Thymus (tissue), 11 donors: Measurements from ENCODE around the gene MYH15. TPM values are rescaled to one million over a fixed set of nuclear protein-coding genes. Genes with fewer than 3 reads are reported as not detected.

Experiments
- DNase-seq, 9 donors: peaks; one replicate each; pipeline ENCODE4 v3.0.0-alpha.2; 2013; ENCODE audit warnings: low spot score in 9 of 9, low read depth in 6 of 9, missing footprints in 1 of 9
- H3K27ac ChIP-seq, 2 donors: one replicate each; pipeline ENCODE4 v1.5.1; 2013; ENCODE audit warnings: control low read depth in 1 of 2, low read depth in 1 of 2, low read length in 1 of 2, mild to moderate bottlenecking in 1 of 2, moderate library complexity in 1 of 2
- H3K27me3 ChIP-seq, 2 donors: one replicate each; pipeline ENCODE4 v1.5.1; 2013; ENCODE audit warnings: low read length in 1 of 2; ENCODE audit not compliant: control insufficient read depth in 2 of 2, insufficient read depth in 1 of 2
- H3K36me3 ChIP-seq, 2 donors: one replicate each; pipeline ENCODE4 v1.5.1; 2013; ENCODE audit warnings: low read length in 1 of 2, mild to moderate bottlenecking in 1 of 2, moderate library complexity in 1 of 2; ENCODE audit not compliant: control insufficient read depth in 2 of 2, insufficient read depth in 2 of 2
- H3K4me1 ChIP-seq, 2 donors: one replicate each; pipeline ENCODE4 v1.5.1; 2013; ENCODE audit warnings: low read length in 2 of 2; ENCODE audit not compliant: control insufficient read depth in 2 of 2, insufficient read depth in 2 of 2
- H3K4me3 ChIP-seq, 2 donors: one replicate each; pipeline ENCODE4 v1.5.1; 2013; ENCODE audit warnings: low read length in 2 of 2, control low read depth in 1 of 2, mild to moderate bottlenecking in 1 of 2
- H3K9me3 ChIP-seq, 2 donors: one replicate each; pipeline ENCODE4 v1.5.1; 2013; ENCODE audit warnings: low read length in 1 of 2, mild to moderate bottlenecking in 1 of 2; ENCODE audit not compliant: control insufficient read depth in 2 of 2, insufficient read depth in 1 of 2
- WGBS: extraction: QIAGEN DNeasy Blood & Tissue Kit; methylation state at CpG from one replicate; pipeline ENCODE4 v1.1.7; 2013; 5-methylcytosine and 5-hydroxymethylcytosine counted together
- polyA plus RNA-seq: library from polyadenylated mRNA; stranded (reverse); fragments of 200-250 nt; gene quantifications from one replicate; pipeline ENCODE4 v1.2.3, GENCODE V29; 2013
- total RNA-seq: library from RNA; stranded (reverse); fragments of 120-200 nt; gene quantifications from one replicate; pipeline ENCODE4 v1.2.4, GENCODE V29; 2013
- donor health status: healthy.

The MYH15 gene
- total and polyA plus RNA-seq, 2 donors: 0.16 to 0.19 TPM

- Histone ChIP-seq H3K4me3 (no peak overlapping the region), H3K9me3 (no peaks in the 10 kb centered on the region), H3K27me3 (no peaks in the 10 kb centered on the region), H3K27ac (no peak overlapping the region), H3K4me1 (no peaks in the 10 kb centered on the region), H3K36me3 (no peaks in the 10 kb centered on the region)
- 96% methylated on average over 2 of the region's 2 CpGs for WGBS
- no peak for DNase-seq
Observed at GRCh38 chr3:108516881-108517280, 6.5 kb upstream of the MYH15 start.

GRCh38 chr3:108513961-108514360 is 3.6 kb upstream of the MYH15 start:
- H3K27me3 ChIP-seq: no peaks in the 10 kb centered on the region
- H3K27ac ChIP-seq: no peak overlapping the region
- DNase-seq: no peak
- no peak overlapping the region for H3K4me3 ChIP-seq
- no peaks in the 10 kb centered on the region for H3K36me3 ChIP-seq
- 94% methylated on average over 3 of the region's 3 CpGs for WGBS
- no peaks in the 10 kb centered on the region for H3K9me3 ChIP-seq
- peaks cover 0 to 5% of the 10 kb centered on the region in 2 donors for H3K4me1 ChIP-seq

- WGBS: 97% methylated on average over 2 of the region's 2 CpGs
- Histone ChIP-seq H3K9me3 (no peaks in the 10 kb centered on the region), H3K36me3 (no peaks in the 10 kb centered on the region), H3K27me3 (no peaks in the 10 kb centered on the region), H3K4me3 (no peak overlapping the region), H3K27ac (no peak overlapping the region), H3K4me1 (peaks cover 0 to 5% of the 10 kb centered on the region in 2 donors)
- no peak for DNase-seq
Observed at GRCh38 chr3:108512671-108513070, 2.3 kb upstream of the MYH15 start.

GRCh38 chr3:108511490-108511889 is 1.1 kb upstream of the MYH15 start:
- H3K4me1 ChIP-seq: peaks cover 0 to 5% of the 10 kb centered on the region in 2 donors
- no peaks in the 10 kb centered on the region for H3K36me3 ChIP-seq
- no peaks in the 10 kb centered on the region for H3K9me3 ChIP-seq
- no peak overlapping the region for H3K4me3 ChIP-seq
- H3K27me3 ChIP-seq: no peaks in the 10 kb centered on the region
- no peak for DNase-seq
- H3K27ac ChIP-seq: no peak overlapping the region

- no peaks in the 10 kb centered on the region for H3K9me3 ChIP-seq
- WGBS: 98% methylated on average over 4 of the region's 4 CpGs
- no peak overlapping the region for H3K27ac ChIP-seq
- peaks cover 0 to 5% of the 10 kb centered on the region in 2 donors for H3K4me1 ChIP-seq
- H3K27me3 ChIP-seq: no peaks in the 10 kb centered on the region
- no peak overlapping the region for H3K4me3 ChIP-seq
- DNase-seq: no peak
- H3K36me3 ChIP-seq: no peaks in the 10 kb centered on the region
Observed at GRCh38 chr3:108511055-108511454, 659 bp upstream of the MYH15 start.

- WGBS: 75% methylated on average over 2 of the region's 2 CpGs
- DNase-seq: no peak
- Histone ChIP-seq H3K4me3 (no peak overlapping the region), H3K4me1 (peaks cover 0 to 5% of the 10 kb centered on the region in 2 donors), H3K27ac (no peak overlapping the region), H3K27me3 (no peaks in the 10 kb centered on the region), H3K9me3 (no peaks in the 10 kb centered on the region), H3K36me3 (no peaks in the 10 kb centered on the region)
Observed at GRCh38 chr3:108509871-108510270, 525 bp downstream of the MYH15 start.

GRCh38 chr3:108509263-108509662 is 1.1 kb downstream of the MYH15 start:
- Histone ChIP-seq H3K4me1 (peaks cover 0 to 5% of the 10 kb centered on the region in 2 donors), H3K27me3 (no peaks in the 10 kb centered on the region), H3K9me3 (no peaks in the 10 kb centered on the region), H3K27ac (no peak overlapping the region), H3K4me3 (no peak overlapping the region), H3K36me3 (no peaks in the 10 kb centered on the region)
- 95% methylated on average over 3 of the region's 3 CpGs for WGBS
- no peak for DNase-seq

- no peak for DNase-seq
- Histone ChIP-seq H3K27me3 (no peaks in the 10 kb centered on the region), H3K4me3 (no peak overlapping the region), H3K36me3 (no peaks in the 10 kb centered on the region), H3K27ac (no peak overlapping the region), H3K9me3 (no peaks in the 10 kb centered on the region), H3K4me1 (peaks cover 0 to 5% of the 10 kb centered on the region in 2 donors)
Observed at GRCh38 chr3:108507902-108508301, 2.5 kb downstream of the MYH15 start.

GRCh38 chr3:108505811-108506210 is 4.6 kb downstream of the MYH15 start:
- Histone ChIP-seq H3K4me3 (no peak overlapping the region), H3K27ac (no peak overlapping the region), H3K27me3 (no peaks in the 10 kb centered on the region), H3K9me3 (no peaks in the 10 kb centered on the region), H3K4me1 (peaks cover 0 to 5% of the 10 kb centered on the region in 2 donors), H3K36me3 (no peaks in the 10 kb centered on the region)
- peak in 1 of 9 donors; percentile 2 for DNase-seq
- WGBS: 98% methylated on average over 1 of the region's 1 CpG

GRCh38 chr3:108503722-108504121 is 6.7 kb downstream of the MYH15 start:
- H3K36me3 ChIP-seq: no peaks in the 10 kb centered on the region
- no peaks in the 10 kb centered on the region for H3K4me1 ChIP-seq
- H3K27ac ChIP-seq: no peak overlapping the region
- no peak for DNase-seq
- no peaks in the 10 kb centered on the region for H3K9me3 ChIP-seq
- H3K27me3 ChIP-seq: no peaks in the 10 kb centered on the region
- H3K4me3 ChIP-seq: no peak overlapping the region
